T-helper 22 cell (primary cell): ENCODE data around the gene CNDP2.
"Not testable (repeated sequence)": the region's sequence is repeated elsewhere in the genome, so short reads cannot be mapped to it uniquely, and the experiment has no call there.

ENCODE experiments used
- DNase-seq: peaks from one replicate; pipeline ENCODE4 v3.0.0-alpha.2; 2020; ENCODE audit warnings: low read depth

Gene CNDP2

GRCh38 chr18:74518456-74519295 is 22.5 kb downstream of the CNDP2 start:
- DNase-seq, result no peak

- DNase-seq, result no peak
Measured at GRCh38 chr18:74519320-74520095, 23.3 kb downstream of the CNDP2 start.

GRCh38 chr18:74520096-74520833 is 24.1 kb downstream of the CNDP2 start:
- no peak for DNase-seq

- no peak for DNase-seq
Measured at GRCh38 chr18:74521068-74521725, 25.0 kb downstream of the CNDP2 start.

GRCh38 chr18:74522635-74523548 is 26.7 kb downstream of the CNDP2 start:
- no peak for DNase-seq

GRCh38 chr18:74524097-74524496 is 27.9 kb downstream of the CNDP2 start:
- DNase-seq, result no peak

- not testable (repeated sequence) for DNase-seq
Measured at GRCh38 chr18:74524915-74525314, 28.8 kb downstream of the CNDP2 start.

GRCh38 chr18:74525741-74526140 is 29.6 kb downstream of the CNDP2 start:
- no peak for DNase-seq

- no peak for DNase-seq
Measured at GRCh38 chr18:74526488-74526887, 30.3 kb downstream of the CNDP2 start.

GRCh38 chr18:74528478-74528877 is 32.3 kb downstream of the CNDP2 start:
- no peak for DNase-seq

GRCh38 chr18:74528913-74529312 is 32.8 kb downstream of the CNDP2 start:
- DNase-seq, result no peak

- DNase-seq, result no peak
Measured at GRCh38 chr18:74529378-74529777, 33.2 kb downstream of the CNDP2 start.

- no peak for DNase-seq
Measured at GRCh38 chr18:74529811-74530583, 33.8 kb downstream of the CNDP2 start.

- no peak for DNase-seq
Measured at GRCh38 chr18:74530584-74530862, 34.4 kb downstream of the CNDP2 start.

- no peak for DNase-seq
Measured at GRCh38 chr18:74531043-74531442, 34.9 kb downstream of the CNDP2 start.

- DNase-seq, result no peak
Measured at GRCh38 chr18:74532511-74533025, 36.4 kb downstream of the CNDP2 start.

- no peak for DNase-seq
Measured at GRCh38 chr18:74533666-74534065, 37.5 kb downstream of the CNDP2 start.

- DNase-seq, result no peak
Measured at GRCh38 chr18:74534150-74534969, 38.2 kb downstream of the CNDP2 start, which contains the start of gene CNDP1. CNDP1 (plus strand) TSS chr18:74534500; CDS start chr18:74534668, 168 bp downstream.

- DNase-seq, result no peak
Measured at GRCh38 chr18:74534981-74535649, 39.0 kb downstream of the CNDP2 start.
